KOPT-K1 (cell line): Measurements from ENCODE around the gene TIGD3.
A peak's percentile ranks its signal among the peaks of the same experiment; 100 is the strongest.

Source experiments
- H3K27ac ChIP-seq: fragments of 200-600 bp; sonication (generic); 2 replicates; pipeline ENCODE4 v1.5.1; 2016; ENCODE audit warnings: antibody characterized with exemption, mild to moderate bottlenecking, low read depth, low read length; ENCODE audit not compliant: poor library complexity, severe bottlenecking
- H3K36me3 ChIP-seq: fragments of 200-600 bp; sonication (generic); 2 replicates; pipeline ENCODE4 v1.5.1; 2017; ENCODE audit warnings: antibody characterized with exemption, mild to moderate bottlenecking, low read length, moderate library complexity; ENCODE audit not compliant: insufficient read depth
- H3K9me3 ChIP-seq: fragments of 200-600 bp; sonication (generic); 2 replicates; pipeline ENCODE4 v1.5.1; 2017; ENCODE audit warnings: antibody characterized with exemption, low read length, mild to moderate bottlenecking; ENCODE audit not compliant: insufficient read depth, poor library complexity, severe bottlenecking

Gene TIGD3

GRCh38 chr11:65351511-65351910, 3.0 kb upstream of the TIGD3 start:
- H3K36me3 ChIP-seq: peaks cover 64% of the 10 kb centered on the region
- H3K27ac ChIP-seq: no peak overlapping the region
- no peaks in the 10 kb centered on the region for H3K9me3 ChIP-seq

GRCh38 chr11:65352783-65353182, 1.8 kb upstream of the TIGD3 start:
- H3K36me3 ChIP-seq: peaks cover 54% of the 10 kb centered on the region
- H3K27ac ChIP-seq: no peak overlapping the region

GRCh38 chr11:65353376-65353775, 1.2 kb upstream of the TIGD3 start:
- H3K36me3 ChIP-seq: peaks cover 48% of the 10 kb centered on the region
- H3K27ac ChIP-seq: no peak overlapping the region
- H3K9me3 ChIP-seq: no peaks in the 10 kb centered on the region

More at GRCh38 chr11:65352783-65353182, 1.8 kb upstream of the TIGD3 start:
- no peaks in the 10 kb centered on the region for H3K9me3 ChIP-seq

GRCh38 chr11:65353900-65354264, 669 bp upstream of the TIGD3 start:
- Histone ChIP-seq H3K9me3 (no peaks in the 10 kb centered on the region), H3K27ac (no peak overlapping the region), H3K36me3 (peaks cover 43% of the 10 kb centered on the region)

GRCh38 chr11:65355013-65355775, 643 bp downstream of the TIGD3 start:
- Histone ChIP-seq H3K36me3 (peaks cover 30% of the 10 kb centered on the region), H3K27ac (peak overlapping the region; percentile 50), H3K9me3 (no peaks in the 10 kb centered on the region)

GRCh38 chr11:65355776-65356393, 1.3 kb downstream of the TIGD3 start:
- Histone ChIP-seq H3K27ac (no peak overlapping the region), H3K36me3 (peaks cover 23% of the 10 kb centered on the region)

GRCh38 chr11:65356394-65356972, 1.9 kb downstream of the TIGD3 start:
- no peaks in the 10 kb centered on the region for H3K9me3 ChIP-seq
- no peak overlapping the region for H3K27ac ChIP-seq
- H3K36me3 ChIP-seq: peaks cover 17% of the 10 kb centered on the region

More at GRCh38 chr11:65355776-65356393, 1.3 kb downstream of the TIGD3 start:
- no peaks in the 10 kb centered on the region for H3K9me3 ChIP-seq

GRCh38 chr11:65357856-65358356, 3.4 kb downstream of the TIGD3 start:
- H3K9me3 ChIP-seq: no peaks in the 10 kb centered on the region
- peaks cover 2% of the 10 kb centered on the region; the same call in 1 of the 2 replicates for H3K36me3 ChIP-seq
- H3K27ac ChIP-seq: no peak overlapping the region

GRCh38 chr11:65362320-65362931, 7.9 kb downstream of the TIGD3 start:
- no peak overlapping the region for H3K27ac ChIP-seq
- no peaks in the 10 kb centered on the region for H3K36me3 ChIP-seq
- H3K9me3 ChIP-seq: no peaks in the 10 kb centered on the region

- Histone ChIP-seq H3K27ac (no peak overlapping the region), H3K36me3 (no peaks in the 10 kb centered on the region), H3K9me3 (no peaks in the 10 kb centered on the region)
These were observed 8.4 kb downstream of the TIGD3 start for GRCh38 chr11:65362966-65363365.

GRCh38 chr11:65363770-65364169, 9.2 kb downstream of the TIGD3 start:
- no peaks in the 10 kb centered on the region for H3K36me3 ChIP-seq
- H3K27ac ChIP-seq: no peak overlapping the region
- no peaks in the 10 kb centered on the region for H3K9me3 ChIP-seq

- Histone ChIP-seq H3K36me3 (no peaks in the 10 kb centered on the region), H3K27ac (no peak overlapping the region), H3K9me3 (no peaks in the 10 kb centered on the region)
These were observed 11.8 kb downstream of the TIGD3 start for GRCh38 chr11:65366340-65366773.

- H3K36me3 ChIP-seq: no peaks in the 10 kb centered on the region
- no peak overlapping the region for H3K27ac ChIP-seq
- no peaks in the 10 kb centered on the region for H3K9me3 ChIP-seq
These were observed 16.1 kb downstream of the TIGD3 start for GRCh38 chr11:65370659-65371049.

GRCh38 chr11:65373839-65374580, 19.5 kb downstream of the TIGD3 start:
- Histone ChIP-seq H3K27ac (no peak overlapping the region), H3K36me3 (no peaks in the 10 kb centered on the region), H3K9me3 (no peaks in the 10 kb centered on the region)
